Smooth muscle cell (in vitro differentiated cells): ENCODE results near the gene AGAP3. TPM values are rescaled to one million over a fixed set of nuclear protein-coding genes. Genes with fewer than 3 reads are reported as not detected.

Experiments
- DNase-seq: peaks from one replicate; lab custom pipeline; 2025; ENCODE audit not compliant: unreplicated experiment; lab: John Stamatoyannopoulos, UW
- H2AFZ ChIP-seq: fragments of 200-600 bp; sonication (generic); 2 replicates; pipeline ENCODE4 v1.6.0; 2016; ENCODE audit warnings: antibody characterized with exemption, low read depth, mild to moderate bottlenecking
- H3F3A ChIP-seq: fragments of 200-600 bp; sonication (generic); 2 replicates; pipeline ENCODE4 v1.6.0; 2017; ENCODE audit warnings: antibody characterized with exemption, low read depth
- H3K27ac ChIP-seq: fragments of 200-600 bp; sonication (generic); 2 replicates; pipeline ENCODE4 v1.5.1; 2016; ENCODE audit warnings: low read depth, mild to moderate bottlenecking
- H3K27me3 ChIP-seq: fragments of 200-600 bp; sonication (generic); 2 replicates; pipeline ENCODE4 v1.6.1; 2016; ENCODE audit warnings: low read depth, mild to moderate bottlenecking
- H3K36me3 ChIP-seq: fragments of 200-600 bp; sonication (generic); 2 replicates; pipeline ENCODE4 v1.5.1; 2016; ENCODE audit warnings: low read depth
- H3K4me1 ChIP-seq: fragments of 200-600 bp; sonication (generic); 2 replicates; pipeline ENCODE4 v1.5.1; 2016; ENCODE audit warnings: low read depth
- H3K4me2 ChIP-seq: fragments of 200-600 bp; sonication (generic); 2 replicates; pipeline ENCODE4 v1.6.0; 2016; ENCODE audit warnings: mild to moderate bottlenecking
- H3K4me3 ChIP-seq: fragments of 200-600 bp; sonication (generic); 2 replicates; pipeline ENCODE4 v1.5.1; 2016; ENCODE audit warnings: mild to moderate bottlenecking
- H3K79me2 ChIP-seq: fragments of 200-600 bp; sonication (generic); 2 replicates; pipeline ENCODE4 v1.6.0; 2016; ENCODE audit warnings: low read depth, mild to moderate bottlenecking
- H3K9ac ChIP-seq: fragments of 200-600 bp; sonication (generic); 2 replicates; pipeline ENCODE4 v1.6.0; 2016; ENCODE audit warnings: low read depth
- H3K9me3 ChIP-seq: fragments of 200-600 bp; sonication (generic); replicated peaks from 2 replicates; pipeline ENCODE4 v1.5.1; 2016; ENCODE audit warnings: low read depth
- H4K20me1 ChIP-seq: fragments of 200-600 bp; sonication (generic); 2 replicates; pipeline ENCODE4 v1.6.0; 2016; ENCODE audit warnings: low read depth
- WGBS: methylation state at CpG from one replicate; pipeline ENCODE4 v1.1.7; 2016; ENCODE audit warnings: low lambda C conversion rate; 5-methylcytosine and 5-hydroxymethylcytosine counted together
- polyA plus RNA-seq: library from polyadenylated mRNA; unstranded; fragments of >200 nt; fragmentation: Nextera tagmentation; extraction: Ambion mirVana; gene quantifications from 2 replicates; pipeline ENCODE4 v1.2.1, GENCODE V29; 2016
- total RNA-seq: library from RNA; depleted of rRNA; stranded (reverse); fragments of >200 nt; gene quantifications from 2 replicates; pipeline ENCODE4 v1.2.3, GENCODE V29; 2014
- TF ChIP-seq, protein P1 (sequence below): fragments of 200-600 bp; sonication (generic); IDR thresholded peaks from 2 replicates; pipeline ENCODE4 v1.5.1; 2017; ENCODE audit warnings: borderline replicate concordance, mild to moderate bottlenecking, antibody characterized with exemption; ENCODE audit not compliant: insufficient read depth, poor library complexity, severe bottlenecking

Gene AGAP3
- total and polyA plus RNA-seq, 2 experiments from 2014 or later = 29.8 to 51.4 TPM

- 92% methylated on average over 3 of the region's 3 CpGs for WGBS
- Histone ChIP-seq H3K9ac (no peak overlapping the region), H3K4me3 (no peak overlapping the region), H3K27ac (no peak overlapping the region), H3K4me1 (no peaks in the 10 kb centered on the region), H3F3A (no peaks in the 10 kb centered on the region), H3K36me3 (no peaks in the 10 kb centered on the region), H2AFZ (no peak overlapping the region), H4K20me1 (no peaks in the 10 kb centered on the region), H3K27me3 (peaks cover 41% of the 10 kb centered on the region), H3K79me2 (no peaks in the 10 kb centered on the region), H3K9me3 (no peaks in the 10 kb centered on the region), H3K4me2 (no peak overlapping the region)
- DNase-seq = no peak
- TF ChIP-seq, protein P1, sequence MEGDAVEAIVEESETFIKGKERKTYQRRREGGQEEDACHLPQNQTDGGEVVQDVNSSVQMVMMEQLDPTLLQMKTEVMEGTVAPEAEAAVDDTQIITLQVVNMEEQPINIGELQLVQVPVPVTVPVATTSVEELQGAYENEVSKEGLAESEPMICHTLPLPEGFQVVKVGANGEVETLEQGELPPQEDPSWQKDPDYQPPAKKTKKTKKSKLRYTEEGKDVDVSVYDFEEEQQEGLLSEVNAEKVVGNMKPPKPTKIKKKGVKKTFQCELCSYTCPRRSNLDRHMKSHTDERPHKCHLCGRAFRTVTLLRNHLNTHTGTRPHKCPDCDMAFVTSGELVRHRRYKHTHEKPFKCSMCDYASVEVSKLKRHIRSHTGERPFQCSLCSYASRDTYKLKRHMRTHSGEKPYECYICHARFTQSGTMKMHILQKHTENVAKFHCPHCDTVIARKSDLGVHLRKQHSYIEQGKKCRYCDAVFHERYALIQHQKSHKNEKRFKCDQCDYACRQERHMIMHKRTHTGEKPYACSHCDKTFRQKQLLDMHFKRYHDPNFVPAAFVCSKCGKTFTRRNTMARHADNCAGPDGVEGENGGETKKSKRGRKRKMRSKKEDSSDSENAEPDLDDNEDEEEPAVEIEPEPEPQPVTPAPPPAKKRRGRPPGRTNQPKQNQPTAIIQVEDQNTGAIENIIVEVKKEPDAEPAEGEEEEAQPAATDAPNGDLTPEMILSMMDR = no peak
These were observed 64.1 kb downstream of the AGAP3 start for GRCh38 chr7:151150388-151150787.

GRCh38 chr7:151152643-151153513 is 66.6 kb downstream of the AGAP3 start:
- Histone ChIP-seq H3K27ac (no peak overlapping the region), H3K4me1 (no peaks in the 10 kb centered on the region), H3K4me3 (no peak overlapping the region), H3K4me2 (no peak overlapping the region), H3F3A (no peaks in the 10 kb centered on the region), H3K36me3 (no peaks in the 10 kb centered on the region), H2AFZ (no peak overlapping the region), H3K27me3 (peaks cover 47% of the 10 kb centered on the region), H3K9me3 (no peaks in the 10 kb centered on the region), H3K79me2 (no peaks in the 10 kb centered on the region), H4K20me1 (no peaks in the 10 kb centered on the region), H3K9ac (no peak overlapping the region)
- TF ChIP-seq, protein P1 = no peak
- DNase-seq = no peak
- whole genome bisulfite sequencing = 78% methylated on average over 6 of the region's 6 CpGs

- no peak overlapping the region for H3K4me2 ChIP-seq
- no peak overlapping the region for H3K9ac ChIP-seq
- H3K36me3 ChIP-seq = no peaks in the 10 kb centered on the region
- H3K27ac ChIP-seq = no peak overlapping the region
- no peaks in the 10 kb centered on the region for H4K20me1 ChIP-seq
- H3K4me1 ChIP-seq = no peaks in the 10 kb centered on the region
- peaks cover 62% of the 10 kb centered on the region for H3K27me3 ChIP-seq
- DNase-seq = no peak
- no peaks in the 10 kb centered on the region for H3F3A ChIP-seq
- WGBS = 79% methylated on average over 7 of the region's 7 CpGs
- H2AFZ ChIP-seq = no peak overlapping the region
- TF ChIP-seq, protein P1 = no peak
- no peaks in the 10 kb centered on the region for H3K9me3 ChIP-seq
- H3K79me2 ChIP-seq = no peaks in the 10 kb centered on the region
- no peak overlapping the region for H3K4me3 ChIP-seq
These were observed 71.5 kb downstream of the AGAP3 start for GRCh38 chr7:151157645-151158329.
